ENCODE results near the gene ELFN1.

DNA sequence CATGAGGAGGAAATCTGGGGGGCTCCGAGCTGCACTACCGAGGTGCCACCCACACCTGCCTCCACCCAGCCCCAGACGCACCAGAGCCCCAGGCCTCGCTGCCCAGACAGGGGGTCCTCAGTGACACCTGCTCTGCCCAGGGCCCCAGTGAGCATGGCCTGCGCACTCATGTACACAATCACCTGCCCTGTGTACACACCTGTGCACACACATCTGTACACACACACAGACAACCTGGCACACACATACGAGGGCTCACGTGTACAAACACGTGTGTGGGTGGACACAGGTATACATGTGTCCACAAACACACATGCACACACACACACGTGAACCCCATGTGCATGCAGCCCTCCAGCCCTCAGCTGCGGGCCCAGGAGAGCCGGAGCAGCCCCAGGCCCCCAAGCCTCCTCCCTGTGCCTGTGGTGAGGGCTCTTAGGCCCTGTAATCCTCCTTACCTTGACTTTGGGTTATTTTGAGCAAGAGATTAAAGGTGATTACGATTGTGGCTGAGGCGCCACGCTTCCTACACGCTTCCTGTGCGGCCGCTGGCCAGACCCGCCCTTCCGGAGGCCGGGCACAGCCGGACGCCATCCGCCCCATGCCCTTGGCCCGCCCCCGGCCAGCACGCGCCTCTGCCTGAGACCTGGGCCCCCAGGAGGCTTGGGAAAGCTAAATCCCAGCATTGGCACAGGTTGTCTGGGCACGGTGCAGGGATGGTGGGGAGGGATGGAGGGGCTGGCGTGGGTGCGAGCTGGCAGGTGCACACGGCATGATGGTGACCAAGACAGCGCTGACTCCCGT lies 71.9 kb downstream of the ELFN1 start:
- TF ChIP-seq ARNT (IDR thresholded peaks at IDR 0.05) = no peak
- TF ChIP-seq, protein P1, sequence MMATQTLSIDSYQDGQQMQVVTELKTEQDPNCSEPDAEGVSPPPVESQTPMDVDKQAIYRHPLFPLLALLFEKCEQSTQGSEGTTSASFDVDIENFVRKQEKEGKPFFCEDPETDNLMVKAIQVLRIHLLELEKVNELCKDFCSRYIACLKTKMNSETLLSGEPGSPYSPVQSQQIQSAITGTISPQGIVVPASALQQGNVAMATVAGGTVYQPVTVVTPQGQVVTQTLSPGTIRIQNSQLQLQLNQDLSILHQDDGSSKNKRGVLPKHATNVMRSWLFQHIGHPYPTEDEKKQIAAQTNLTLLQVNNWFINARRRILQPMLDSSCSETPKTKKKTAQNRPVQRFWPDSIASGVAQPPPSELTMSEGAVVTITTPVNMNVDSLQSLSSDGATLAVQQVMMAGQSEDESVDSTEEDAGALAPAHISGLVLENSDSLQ (IDR thresholded peaks at IDR 0.05) = no peak
- TF ChIP-seq FOXK2 (IDR thresholded peaks at IDR 0.05) = no peak
- no peak for TF ChIP-seq TARDBP (IDR thresholded peaks at IDR 0.05)
- no peak for TF ChIP-seq HDGF (IDR thresholded peaks at IDR 0.05; ENCODE audit: borderline replicate concordance)
